SK-N-SH treated with all-trans-retinoic acid at 6 μM for 48 hours (cell line): ENCODE data around the gene EDN1.

Experiments
- ATAC-seq: fragments of 200-7000 bp; cut with Tn5 transposase; 3 replicates; pipeline ENCODE4 v1.9.1; 2020; ENCODE audit warnings: mild to moderate bottlenecking, moderate library complexity
- ARNTL ChIP-seq: fragments of 450-650 bp; formaldehyde crosslinking; IDR thresholded peaks from 2 replicates; pipeline ENCODE4 v1.5.0; 2020; ENCODE audit warnings: low read depth, mild to moderate bottlenecking, moderate library complexity, borderline replicate concordance
- ESRRG ChIP-seq: fragments of 250-450 bp; sonication (Bioruptor Pico); IDR thresholded peaks from 2 replicates; pipeline ENCODE4 v1.6.1; 2021; ENCODE audit warnings: mild to moderate bottlenecking
- ISL1 ChIP-seq: fragments of 250-450 bp; sonication (Bioruptor Pico); IDR thresholded peaks from 2 replicates; pipeline ENCODE4 v2.1.2; 2022; ENCODE audit warnings: mild to moderate bottlenecking, moderate library complexity
- OSR1 ChIP-seq: fragments of 250-450 bp; sonication (Bioruptor Pico); IDR thresholded peaks from 2 replicates; pipeline ENCODE4 v1.8.0; 2022; ENCODE audit warnings: moderate library complexity, mild to moderate bottlenecking, inconsistent platforms
- PPARA ChIP-seq: fragments of 250-450 bp; sonication (Bioruptor Pico); IDR thresholded peaks from 2 replicates; pipeline ENCODE4 v1.5.0; 2020; ENCODE audit warnings: mild to moderate bottlenecking, borderline replicate concordance
- RARB ChIP-seq: fragments of 250-450 bp; sonication (Bioruptor Pico); IDR thresholded peaks from 2 replicates; pipeline ENCODE4 v1.8.0; 2021; ENCODE audit warnings: mild to moderate bottlenecking, moderate library complexity
- SNAI2 ChIP-seq: fragments of 250-450 bp; sonication (Bioruptor Pico); IDR thresholded peaks from 2 replicates; pipeline ENCODE4 v1.5.0; 2020; ENCODE audit warnings: mild to moderate bottlenecking, moderate library complexity
- TCF4 ChIP-seq: fragments of 250-450 bp; sonication (Bioruptor Pico); IDR thresholded peaks from 2 replicates; pipeline ENCODE4 v1.8.0; 2021; ENCODE audit warnings: mild to moderate bottlenecking, moderate library complexity, borderline replicate concordance
- TOX ChIP-seq: fragments of 250-450 bp; sonication (Bioruptor Pico); IDR thresholded peaks from 2 replicates; pipeline ENCODE4 v1.8.0; 2021; ENCODE audit warnings: mild to moderate bottlenecking, moderate library complexity, borderline replicate concordance
- ZC3H10 ChIP-seq: fragments of 250-450 bp; sonication (Bioruptor Pico); IDR thresholded peaks from 2 replicates; pipeline ENCODE4 v1.5.1; 2021; ENCODE audit warnings: mild to moderate bottlenecking, moderate library complexity
- ZFP3 ChIP-seq: fragments of 250-450 bp; sonication (Bioruptor Pico); IDR thresholded peaks from 2 replicates; pipeline ENCODE4 v1.5.0; 2020; ENCODE audit warnings: mild to moderate bottlenecking, moderate library complexity
- ZFP30 ChIP-seq: fragments of 450-650 bp; formaldehyde crosslinking; IDR thresholded peaks from 2 replicates; pipeline ENCODE4 v1.5.0; 2022; ENCODE audit warnings: mild to moderate bottlenecking, moderate library complexity
- ZNF565 ChIP-seq: fragments of 450-650 bp; formaldehyde crosslinking; conservative IDR thresholded peaks from 2 replicates; pipeline ENCODE4 v1.5.0; 2020; ENCODE audit warnings: low read depth, mild to moderate bottlenecking, moderate library complexity
- ZNF70 ChIP-seq: fragments of 450-650 bp; formaldehyde crosslinking; IDR thresholded peaks from 2 replicates; pipeline ENCODE4 v1.5.0; 2020; ENCODE audit warnings: mild to moderate bottlenecking, moderate library complexity
- ZNF8 ChIP-seq: fragments of 450-650 bp; formaldehyde crosslinking; IDR thresholded peaks from 2 replicates; pipeline ENCODE4 v1.5.0; 2020; ENCODE audit warnings: mild to moderate bottlenecking, moderate library complexity
- TF ChIP-seq, protein P1 (sequence below): fragments of 250-450 bp; sonication (Bioruptor Pico); IDR thresholded peaks from 2 replicates; pipeline ENCODE4 v1.5.1; 2021; ENCODE audit warnings: mild to moderate bottlenecking, moderate library complexity
- TF ChIP-seq, protein P2 (sequence below): fragments of 250-450 bp; sonication (Bioruptor Pico); IDR thresholded peaks from 2 replicates; pipeline ENCODE4 v1.8.0; 2021; ENCODE audit warnings: low read depth, mild to moderate bottlenecking, moderate library complexity, borderline replicate concordance
- TF ChIP-seq, protein P3 (sequence below): fragments of 250-450 bp; sonication (Bioruptor Pico); IDR thresholded peaks from 2 replicates; pipeline ENCODE4 v1.5.1; 2020; ENCODE audit warnings: low read depth, mild to moderate bottlenecking, moderate library complexity
- TF ChIP-seq, protein P4 (sequence below): fragments of 250-450 bp; sonication (Bioruptor Pico); IDR thresholded peaks from 2 replicates; pipeline ENCODE4 v1.5.0; 2020; ENCODE audit warnings: mild to moderate bottlenecking, moderate library complexity

Gene EDN1

DNA sequence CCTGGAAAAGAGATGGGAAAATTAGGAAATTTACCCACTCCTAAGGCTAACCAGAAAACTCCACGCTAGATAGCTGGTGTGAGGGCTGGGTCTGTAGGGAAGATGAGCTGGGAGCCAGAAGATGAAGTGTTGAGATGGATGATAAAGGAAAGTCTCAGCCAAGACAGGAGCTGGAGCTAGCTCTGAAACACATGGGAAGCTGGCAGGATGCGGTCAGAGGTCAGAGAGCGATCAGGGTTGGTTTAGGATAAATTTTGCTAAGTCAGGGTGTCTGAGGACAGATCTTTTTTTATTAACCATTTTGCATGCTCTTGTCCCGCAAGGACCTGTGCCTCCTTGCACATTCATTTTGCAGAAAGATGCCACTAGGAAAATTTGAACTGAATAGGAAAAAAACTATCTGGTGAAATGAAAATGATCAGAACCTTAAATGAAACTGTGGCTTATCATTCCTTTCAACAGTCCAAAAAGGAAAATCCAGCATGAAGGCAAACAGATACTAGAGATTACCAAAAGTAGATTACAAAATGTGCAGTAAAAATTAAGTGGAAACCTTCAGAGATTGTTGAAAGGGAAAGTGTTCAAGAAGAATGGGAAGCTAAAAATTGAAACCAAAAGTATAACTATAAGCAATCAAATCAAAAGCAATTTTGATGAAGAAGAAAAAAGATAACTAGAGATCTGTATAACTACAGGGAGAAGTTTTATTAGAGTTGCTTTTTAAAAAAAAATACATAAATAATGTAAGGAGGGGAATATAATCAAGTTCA is 10.7 kb upstream of the EDN1 start:
- peak; percentile 56 for ATAC-seq
- no peak for TF ChIP-seq ZNF70
- no peak for TF ChIP-seq SNAI2
- TF ChIP-seq TCF4 (CRISPR knock-in tag) = no peak
- TF ChIP-seq ZNF8 (CRISPR knock-in tag) = no peak
- TF ChIP-seq, protein P1, sequence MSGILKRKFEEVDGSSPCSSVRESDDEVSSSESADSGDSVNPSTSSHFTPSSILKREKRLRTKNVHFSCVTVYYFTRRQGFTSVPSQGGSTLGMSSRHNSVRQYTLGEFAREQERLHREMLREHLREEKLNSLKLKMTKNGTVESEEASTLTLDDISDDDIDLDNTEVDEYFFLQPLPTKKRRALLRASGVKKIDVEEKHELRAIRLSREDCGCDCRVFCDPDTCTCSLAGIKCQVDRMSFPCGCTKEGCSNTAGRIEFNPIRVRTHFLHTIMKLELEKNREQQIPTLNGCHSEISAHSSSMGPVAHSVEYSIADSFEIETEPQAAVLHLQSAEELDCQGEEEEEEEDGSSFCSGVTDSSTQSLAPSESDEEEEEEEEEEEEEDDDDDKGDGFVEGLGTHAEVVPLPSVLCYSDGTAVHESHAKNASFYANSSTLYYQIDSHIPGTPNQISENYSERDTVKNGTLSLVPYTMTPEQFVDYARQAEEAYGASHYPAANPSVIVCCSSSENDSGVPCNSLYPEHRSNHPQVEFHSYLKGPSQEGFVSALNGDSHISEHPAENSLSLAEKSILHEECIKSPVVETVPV (CRISPR knock-in tag) = no peak
- no peak for TF ChIP-seq TOX

DNA sequence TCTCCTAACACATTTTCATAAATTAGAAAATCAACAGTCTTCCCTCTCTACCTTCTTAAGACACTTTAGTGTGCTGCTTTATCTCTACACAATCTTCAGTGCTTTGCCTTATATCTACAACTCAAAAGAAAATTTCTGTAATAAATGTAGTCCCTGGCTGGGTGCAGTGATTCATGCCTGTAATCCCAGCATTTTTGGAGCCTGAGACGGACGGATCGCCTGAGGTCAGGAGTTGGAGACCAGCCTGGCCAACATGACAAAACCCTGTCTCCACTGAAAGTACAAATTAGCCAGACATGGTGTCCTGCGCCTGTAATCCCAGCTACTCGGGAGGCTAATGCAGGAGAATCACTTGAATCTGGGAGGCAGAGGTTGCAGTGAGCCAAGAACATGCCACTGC is 9.7 kb upstream of the EDN1 start:
- TF ChIP-seq ZC3H10 = no peak
- no peak for TF ChIP-seq TCF4 (CRISPR knock-in tag)
- no peak for TF ChIP-seq ZFP30
- TF ChIP-seq ZNF70 = no peak
- no peak for TF ChIP-seq OSR1 (CRISPR knock-in tag)
- TF ChIP-seq, protein P2, sequence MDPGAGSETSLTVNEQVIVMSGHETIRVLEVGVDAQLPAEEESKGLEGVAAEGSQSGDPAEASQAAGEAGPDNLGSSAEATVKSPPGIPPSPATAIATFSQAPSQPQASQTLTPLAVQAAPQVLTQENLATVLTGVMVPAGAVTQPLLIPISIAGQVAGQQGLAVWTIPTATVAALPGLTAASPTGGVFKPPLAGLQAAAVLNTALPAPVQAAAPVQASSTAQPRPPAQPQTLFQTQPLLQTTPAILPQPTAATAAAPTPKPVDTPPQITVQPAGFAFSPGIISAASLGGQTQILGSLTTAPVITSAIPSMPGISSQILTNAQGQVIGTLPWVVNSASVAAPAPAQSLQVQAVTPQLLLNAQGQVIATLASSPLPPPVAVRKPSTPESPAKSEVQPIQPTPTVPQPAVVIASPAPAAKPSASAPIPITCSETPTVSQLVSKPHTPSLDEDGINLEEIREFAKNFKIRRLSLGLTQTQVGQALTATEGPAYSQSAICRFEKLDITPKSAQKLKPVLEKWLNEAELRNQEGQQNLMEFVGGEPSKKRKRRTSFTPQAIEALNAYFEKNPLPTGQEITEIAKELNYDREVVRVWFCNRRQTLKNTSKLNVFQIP (CRISPR knock-in tag) = no peak
- no peak for TF ChIP-seq ESRRG
- no peak for TF ChIP-seq ZNF565 (CRISPR knock-in tag)
- TF ChIP-seq, protein P1 (CRISPR knock-in tag) = no peak
- TF ChIP-seq TOX = no peak
- no peak for TF ChIP-seq RARB
- TF ChIP-seq, all 23 proteins: peak for 0
- ATAC-seq = peak; percentile 71

DNA sequence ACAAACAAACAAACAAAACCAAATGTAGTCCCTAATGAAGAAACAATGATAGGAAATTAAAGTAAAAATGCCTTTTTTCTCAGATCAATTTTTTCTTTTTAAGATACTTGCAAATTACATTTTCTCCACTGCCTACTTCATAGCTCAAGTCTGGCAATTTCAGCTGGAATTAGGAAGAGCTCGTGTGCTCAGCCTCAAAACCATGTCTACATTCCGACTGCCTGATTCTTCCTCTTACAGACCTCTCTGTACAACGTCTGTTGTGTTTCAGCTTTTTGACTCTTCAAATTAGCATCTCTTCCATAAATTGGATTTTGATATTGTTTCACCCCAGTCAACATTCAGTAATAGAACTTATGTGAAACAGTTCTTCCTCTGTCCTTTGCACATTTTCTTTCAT is 9.3 kb upstream of the EDN1 start:
- no peak for TF ChIP-seq ZFP30
- TF ChIP-seq ZFP3 = no peak
- TF ChIP-seq, protein P3, sequence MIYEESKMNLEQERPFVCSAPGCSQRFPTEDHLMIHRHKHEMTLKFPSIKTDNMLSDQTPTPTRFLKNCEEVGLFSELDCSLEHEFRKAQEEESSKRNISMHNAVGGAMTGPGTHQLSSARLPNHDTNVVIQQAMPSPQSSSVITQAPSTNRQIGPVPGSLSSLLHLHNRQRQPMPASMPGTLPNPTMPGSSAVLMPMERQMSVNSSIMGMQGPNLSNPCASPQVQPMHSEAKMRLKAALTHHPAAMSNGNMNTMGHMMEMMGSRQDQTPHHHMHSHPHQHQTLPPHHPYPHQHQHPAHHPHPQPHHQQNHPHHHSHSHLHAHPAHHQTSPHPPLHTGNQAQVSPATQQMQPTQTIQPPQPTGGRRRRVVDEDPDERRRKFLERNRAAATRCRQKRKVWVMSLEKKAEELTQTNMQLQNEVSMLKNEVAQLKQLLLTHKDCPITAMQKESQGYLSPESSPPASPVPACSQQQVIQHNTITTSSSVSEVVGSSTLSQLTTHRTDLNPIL (CRISPR knock-in tag) = no peak
- TF ChIP-seq, protein P4, sequence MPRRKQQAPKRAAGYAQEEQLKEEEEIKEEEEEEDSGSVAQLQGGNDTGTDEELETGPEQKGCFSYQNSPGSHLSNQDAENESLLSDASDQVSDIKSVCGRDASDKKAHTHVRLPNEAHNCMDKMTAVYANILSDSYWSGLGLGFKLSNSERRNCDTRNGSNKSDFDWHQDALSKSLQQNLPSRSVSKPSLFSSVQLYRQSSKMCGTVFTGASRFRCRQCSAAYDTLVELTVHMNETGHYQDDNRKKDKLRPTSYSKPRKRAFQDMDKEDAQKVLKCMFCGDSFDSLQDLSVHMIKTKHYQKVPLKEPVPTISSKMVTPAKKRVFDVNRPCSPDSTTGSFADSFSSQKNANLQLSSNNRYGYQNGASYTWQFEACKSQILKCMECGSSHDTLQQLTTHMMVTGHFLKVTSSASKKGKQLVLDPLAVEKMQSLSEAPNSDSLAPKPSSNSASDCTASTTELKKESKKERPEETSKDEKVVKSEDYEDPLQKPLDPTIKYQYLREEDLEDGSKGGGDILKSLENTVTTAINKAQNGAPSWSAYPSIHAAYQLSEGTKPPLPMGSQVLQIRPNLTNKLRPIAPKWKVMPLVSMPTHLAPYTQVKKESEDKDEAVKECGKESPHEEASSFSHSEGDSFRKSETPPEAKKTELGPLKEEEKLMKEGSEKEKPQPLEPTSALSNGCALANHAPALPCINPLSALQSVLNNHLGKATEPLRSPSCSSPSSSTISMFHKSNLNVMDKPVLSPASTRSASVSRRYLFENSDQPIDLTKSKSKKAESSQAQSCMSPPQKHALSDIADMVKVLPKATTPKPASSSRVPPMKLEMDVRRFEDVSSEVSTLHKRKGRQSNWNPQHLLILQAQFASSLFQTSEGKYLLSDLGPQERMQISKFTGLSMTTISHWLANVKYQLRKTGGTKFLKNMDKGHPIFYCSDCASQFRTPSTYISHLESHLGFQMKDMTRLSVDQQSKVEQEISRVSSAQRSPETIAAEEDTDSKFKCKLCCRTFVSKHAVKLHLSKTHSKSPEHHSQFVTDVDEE (CRISPR knock-in tag) = no peak
- no peak for TF ChIP-seq ISL1 (CRISPR knock-in tag)
- TF ChIP-seq TCF4 (CRISPR knock-in tag) = no peak
- TF ChIP-seq OSR1 (CRISPR knock-in tag) = no peak
- no peak for TF ChIP-seq PPARA (CRISPR knock-in tag)
- TF ChIP-seq ARNTL = no peak
- TF ChIP-seq ZNF565 (CRISPR knock-in tag) = no peak
- TF ChIP-seq, protein P1 (CRISPR knock-in tag) = no peak
- ATAC-seq = peak; percentile 40; the same call in 1 of the 3 replicates
